ENCODE measurements around the gene DNAH11. TPM values are rescaled to one million over a fixed set of nuclear protein-coding genes. Genes with fewer than 3 reads are reported as not detected.
"Not testable (repeated sequence)": the region's sequence is repeated elsewhere in the genome, so short reads cannot be mapped to it uniquely, and the experiment has no call there.

The DNAH11 gene
- total RNA-seq, 1 donor from 2014 or later = 1.7 TPM

- H3K4me3 ChIP-seq = no peak overlapping the region
- no peak overlapping the region for H3K27ac ChIP-seq
- no peak for TF ChIP-seq POLR2A (IDR thresholded peaks at IDR 0.05)
- no peaks in the 10 kb centered on the region for H3K36me3 ChIP-seq
- intact Hi-C loops (cut with DNase I) = no loop called here
- no peaks in the 10 kb centered on the region for H3K27me3 ChIP-seq
- no peaks in the 10 kb centered on the region for H3K9me3 ChIP-seq
- DNase-seq (ENCODE audit: extremely low spot score in 2 of 2) = no peak
- no peaks in the 10 kb centered on the region for H3K4me1 ChIP-seq
Observed at GRCh38 chr7:21828841-21829240, 286.0 kb downstream of the DNAH11 start.

- Histone ChIP-seq H3K4me3 (no peak overlapping the region), H3K9me3 (no peaks in the 10 kb centered on the region), H3K4me1 (no peaks in the 10 kb centered on the region), H3K27me3 (no peaks in the 10 kb centered on the region), H3K27ac (no peak overlapping the region), H3K36me3 (no peaks in the 10 kb centered on the region)
- no peak for DNase-seq (ENCODE audit: extremely low spot score in 2 of 2)
- intact Hi-C loops (cut with DNase I) = no loop called here
- TF ChIP-seq POLR2A (IDR thresholded peaks at IDR 0.05) = no peak
- TF ChIP-seq POLR2AphosphoS5 (IDR thresholded peaks at IDR 0.05; ENCODE audit: insufficient read depth in 1 of 2, low read depth in 1 of 2) = no peak
- TF ChIP-seq CTCF (IDR thresholded peaks at IDR 0.05) = no peak
Observed at GRCh38 chr7:21829731-21830130, 286.9 kb downstream of the DNAH11 start.

DNA sequence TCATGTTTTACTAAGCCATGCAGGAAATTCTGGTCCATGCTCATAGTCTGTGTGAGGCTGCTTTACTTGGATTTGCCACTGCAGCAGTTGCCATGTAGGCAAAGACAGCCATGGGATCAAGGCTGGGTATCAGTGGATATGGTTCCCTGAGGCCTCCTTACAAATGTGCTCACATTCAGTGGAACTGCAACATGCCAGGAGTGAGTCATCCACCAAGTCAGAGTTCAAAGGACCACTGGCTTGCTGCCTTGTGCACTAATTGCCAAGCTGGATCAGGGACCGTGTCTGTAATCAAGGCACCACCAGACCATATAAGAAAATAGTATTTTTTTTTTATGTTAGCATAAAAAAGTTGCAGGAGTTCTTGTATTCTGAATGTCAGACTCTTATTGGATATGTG is 301.9 kb downstream of the DNAH11 start:
- no peaks in the 10 kb centered on the region for H3K4me1 ChIP-seq

DNA sequence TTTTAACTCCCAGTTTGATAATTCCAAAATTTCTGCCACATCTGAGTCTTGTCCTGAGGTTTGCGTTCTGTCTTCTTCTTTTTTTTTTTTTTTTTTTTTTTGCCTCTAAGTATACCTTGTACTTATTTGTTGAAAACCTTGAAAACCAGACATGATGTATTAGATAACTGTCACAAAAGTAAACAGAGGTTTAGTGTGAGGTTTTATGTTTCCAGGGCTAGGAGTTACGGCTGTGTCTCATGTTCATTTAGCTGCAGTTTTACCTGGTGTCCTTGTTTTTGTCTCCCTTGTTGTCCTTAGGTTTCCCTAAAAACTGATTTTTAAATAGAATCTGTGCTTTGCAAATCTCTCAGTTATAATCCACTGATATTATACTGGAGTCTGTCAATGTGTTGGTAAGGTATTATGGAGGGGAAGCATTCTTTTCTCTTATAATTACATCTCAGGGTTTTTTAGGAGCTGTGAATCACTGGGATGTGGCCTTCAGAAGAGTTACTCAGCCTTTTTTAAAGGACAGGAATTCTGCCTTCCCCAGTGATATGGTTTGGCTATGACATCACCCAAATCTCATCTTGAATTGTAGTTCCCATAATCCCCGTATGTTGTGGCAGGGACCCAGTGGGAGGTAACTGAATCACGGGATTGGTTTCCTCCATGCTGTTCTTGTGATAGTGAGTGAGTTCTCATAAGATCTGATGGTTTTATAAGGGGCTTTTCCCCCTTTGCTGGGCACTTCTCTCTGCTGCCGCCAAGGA is 307.9 kb downstream of the DNAH11 start:
- Histone ChIP-seq H3K27me3 (no peaks in the 10 kb centered on the region), H3K27ac (no peak overlapping the region), H3K36me3 (no peaks in the 10 kb centered on the region), H3K9me3 (no peaks in the 10 kb centered on the region), H3K4me1 (no peaks in the 10 kb centered on the region), H3K4me3 (no peak overlapping the region)
- intact Hi-C loops (cut with DNase I) = no loop called here
- TF ChIP-seq POLR2A (IDR thresholded peaks at IDR 0.05) = no peak
- no peak for TF ChIP-seq POLR2AphosphoS5 (IDR thresholded peaks at IDR 0.05; ENCODE audit: insufficient read depth in 1 of 2, low read depth in 1 of 2)
- no peak for TF ChIP-seq CTCF (IDR thresholded peaks at IDR 0.05)
- DNase-seq (ENCODE audit: extremely low spot score in 2 of 2) = no peak

More for the DNA sequence above, 301.9 kb downstream of the DNAH11 start:
- intact Hi-C loops (cut with DNase I) = no loop called here
- no peak for DNase-seq (ENCODE audit: extremely low spot score in 2 of 2)
- TF ChIP-seq POLR2AphosphoS5 (IDR thresholded peaks at IDR 0.05; ENCODE audit: insufficient read depth in 1 of 2, low read depth in 1 of 2) = no peak
- no peak for TF ChIP-seq CTCF (IDR thresholded peaks at IDR 0.05)
- no peak for TF ChIP-seq POLR2A (IDR thresholded peaks at IDR 0.05)
- Histone ChIP-seq H3K9me3 (no peaks in the 10 kb centered on the region), H3K27ac (no peak overlapping the region), H3K27me3 (no peaks in the 10 kb centered on the region), H3K36me3 (no peaks in the 10 kb centered on the region), H3K4me3 (no peak overlapping the region)

DNA sequence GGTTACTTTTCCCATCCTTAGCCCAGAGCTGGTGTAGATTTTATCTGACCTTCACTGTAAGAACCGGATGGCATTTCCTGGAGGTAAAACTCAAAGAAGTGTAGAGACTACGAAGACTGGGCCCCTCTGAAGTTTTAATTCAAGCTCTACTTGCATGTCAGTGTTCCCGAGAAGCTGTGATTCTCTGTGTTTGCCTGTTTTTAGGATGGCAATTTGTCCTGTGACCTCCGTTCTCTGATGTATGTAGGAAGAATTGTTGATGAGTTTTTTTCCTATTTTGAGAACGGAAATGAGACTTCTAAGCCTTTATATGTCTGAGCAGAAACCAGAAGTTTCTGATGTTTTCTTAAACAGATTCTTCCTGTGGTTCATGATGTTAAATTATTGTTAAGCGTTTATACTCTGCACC is 308.7 kb downstream of the DNAH11 start:
- Histone ChIP-seq H3K36me3 (no peaks in the 10 kb centered on the region), H3K9me3 (no peaks in the 10 kb centered on the region), H3K27me3 (no peaks in the 10 kb centered on the region), H3K4me3 (no peak overlapping the region), H3K4me1 (no peaks in the 10 kb centered on the region), H3K27ac (no peak overlapping the region)
- no peak for DNase-seq (ENCODE audit: extremely low spot score in 2 of 2)
- intact Hi-C loops (cut with DNase I) = no loop called here
- TF ChIP-seq POLR2AphosphoS5 (IDR thresholded peaks at IDR 0.05; ENCODE audit: insufficient read depth in 1 of 2, low read depth in 1 of 2) (no peak), POLR2A (IDR thresholded peaks at IDR 0.05) (no peak), CTCF (IDR thresholded peaks at IDR 0.05) (no peak)

GRCh38 chr7:21865631-21866204 is 322.9 kb downstream of the DNAH11 start:
- DNase-seq (ENCODE audit: extremely low spot score in 2 of 2); H3K4me3 ChIP-seq; H3K27ac ChIP-seq; H3K9me3 ChIP-seq; H3K36me3 ChIP-seq; intact Hi-C loops (cut with DNase I); H3K27me3 ChIP-seq; H3K4me1 ChIP-seq: not testable (repeated sequence)

Measured in vagina (tissue), 2 donors.